Measurements from ENCODE around the gene IGF2BP2.
A peak's percentile ranks its signal among the peaks of the same experiment; 100 is the strongest.
"Not testable (repeated sequence)": the region's sequence is repeated elsewhere in the genome, so short reads cannot be mapped to it uniquely, and the experiment has no call there.

The IGF2BP2 gene

DNA sequence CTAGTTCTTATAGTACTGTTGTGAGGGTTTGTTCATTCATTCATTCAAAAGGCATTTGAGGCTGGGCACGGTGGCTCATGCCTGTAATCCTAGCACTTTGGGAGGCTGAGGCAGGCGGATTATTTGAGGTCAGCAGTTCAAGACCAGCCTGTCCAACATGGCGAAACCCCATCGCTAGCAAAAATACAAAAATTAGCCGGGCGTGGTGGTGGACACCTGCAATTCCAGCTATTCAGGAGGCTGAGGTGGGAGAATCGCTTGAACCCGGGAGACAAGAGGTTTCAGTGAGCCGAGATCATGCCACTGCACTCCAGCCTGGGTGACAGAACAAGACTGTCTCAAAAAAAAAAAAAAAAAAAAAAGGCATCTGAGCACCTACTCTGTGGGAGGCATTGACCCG lies 163.5 kb downstream of the IGF2BP2 start:
- DNase-seq (ENCODE audit: low read depth in 2 of 2), result not testable (repeated sequence)

DNA sequence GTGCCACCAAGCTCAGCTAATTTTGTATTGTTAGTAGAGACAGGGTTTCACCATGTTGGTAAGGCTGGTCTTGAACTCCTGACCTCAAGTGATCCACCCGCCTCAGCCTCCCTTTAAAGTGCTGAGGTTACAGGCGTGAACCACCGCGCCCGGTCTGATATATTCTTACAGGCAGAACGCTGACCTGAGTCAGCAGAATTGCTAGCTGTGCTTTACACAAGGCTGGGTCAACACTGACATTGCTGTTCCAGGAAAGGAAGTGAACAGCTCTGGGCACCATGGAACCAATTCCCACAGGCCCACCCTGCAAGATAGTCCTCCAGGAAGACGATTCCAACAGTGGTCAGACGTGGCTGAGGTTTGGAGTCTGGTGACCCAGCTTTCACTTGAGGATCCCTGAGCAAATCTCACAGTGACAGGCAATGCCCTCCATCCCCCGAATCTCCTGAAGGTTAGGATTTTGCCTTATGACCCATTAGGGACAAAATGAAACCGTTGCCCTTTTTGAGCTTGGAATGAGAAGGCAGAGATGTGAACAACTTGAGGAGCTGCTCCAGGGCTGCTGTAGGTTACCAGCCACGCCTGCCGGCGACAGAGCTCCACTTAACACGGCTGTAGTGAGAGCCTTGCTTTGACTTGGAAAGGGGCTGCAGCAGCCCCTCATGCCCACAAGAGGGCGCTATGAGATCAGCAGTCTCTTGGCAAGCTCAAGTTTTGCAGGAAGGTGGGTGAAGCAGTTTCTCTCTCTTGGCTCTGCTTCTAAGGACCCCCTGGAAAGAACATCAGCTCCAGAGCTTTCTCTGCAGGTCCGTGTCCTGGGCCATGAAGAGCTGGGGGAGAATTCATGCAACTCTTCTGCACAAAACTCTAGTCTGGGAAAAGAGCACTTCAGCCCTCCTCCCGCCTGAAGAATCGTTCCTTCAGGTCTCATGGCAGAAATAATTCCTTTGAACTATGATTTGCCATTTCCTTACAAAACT lies 164.6 kb downstream of the IGF2BP2 start:
- DNase-seq (ENCODE audit: low read depth in 2 of 2), result peak; percentile 49 to 63

DNA sequence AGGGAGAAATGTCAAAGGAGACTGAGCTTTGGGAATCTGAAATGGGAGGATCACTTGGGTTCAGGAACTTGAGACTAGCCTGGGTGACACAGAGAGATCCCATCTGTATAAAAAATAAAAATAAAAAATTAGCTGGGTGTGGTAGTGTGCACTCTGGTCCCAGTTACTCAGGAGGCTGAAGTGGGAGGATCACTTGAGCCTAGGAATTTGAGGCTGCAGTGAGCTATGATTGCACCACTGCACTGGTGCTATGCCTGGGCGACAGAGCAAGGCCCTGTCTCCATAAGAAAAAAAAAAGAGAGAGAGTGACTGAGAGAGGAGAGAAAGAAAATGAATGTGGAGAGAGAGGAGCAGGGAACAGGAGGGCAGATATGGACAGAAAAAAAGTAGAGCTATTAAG lies 165.9 kb downstream of the IGF2BP2 start:
- DNase-seq (ENCODE audit: low read depth in 2 of 2), result no peak

DNA sequence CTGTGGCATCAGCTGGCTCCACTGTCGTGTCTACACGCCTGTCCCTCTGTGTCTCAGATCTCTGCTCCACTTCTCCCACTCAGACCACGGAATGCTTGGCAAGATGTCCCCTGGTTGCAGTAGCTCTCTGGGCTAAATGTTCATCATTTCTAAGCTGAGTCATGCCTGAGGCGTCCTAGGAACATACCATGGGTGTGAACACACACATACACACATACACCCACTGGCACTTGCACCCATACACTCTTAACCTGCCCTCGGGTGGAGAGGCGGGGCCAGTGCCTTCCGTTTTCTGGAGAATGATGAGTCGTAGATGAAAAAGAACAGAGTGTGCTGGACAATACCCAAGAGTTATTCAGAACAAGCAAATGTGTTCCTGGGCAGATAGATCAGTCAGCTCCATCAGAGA lies 166.3 kb downstream of the IGF2BP2 start:
- DNase-seq (ENCODE audit: low read depth in 2 of 2), result no peak

DNA sequence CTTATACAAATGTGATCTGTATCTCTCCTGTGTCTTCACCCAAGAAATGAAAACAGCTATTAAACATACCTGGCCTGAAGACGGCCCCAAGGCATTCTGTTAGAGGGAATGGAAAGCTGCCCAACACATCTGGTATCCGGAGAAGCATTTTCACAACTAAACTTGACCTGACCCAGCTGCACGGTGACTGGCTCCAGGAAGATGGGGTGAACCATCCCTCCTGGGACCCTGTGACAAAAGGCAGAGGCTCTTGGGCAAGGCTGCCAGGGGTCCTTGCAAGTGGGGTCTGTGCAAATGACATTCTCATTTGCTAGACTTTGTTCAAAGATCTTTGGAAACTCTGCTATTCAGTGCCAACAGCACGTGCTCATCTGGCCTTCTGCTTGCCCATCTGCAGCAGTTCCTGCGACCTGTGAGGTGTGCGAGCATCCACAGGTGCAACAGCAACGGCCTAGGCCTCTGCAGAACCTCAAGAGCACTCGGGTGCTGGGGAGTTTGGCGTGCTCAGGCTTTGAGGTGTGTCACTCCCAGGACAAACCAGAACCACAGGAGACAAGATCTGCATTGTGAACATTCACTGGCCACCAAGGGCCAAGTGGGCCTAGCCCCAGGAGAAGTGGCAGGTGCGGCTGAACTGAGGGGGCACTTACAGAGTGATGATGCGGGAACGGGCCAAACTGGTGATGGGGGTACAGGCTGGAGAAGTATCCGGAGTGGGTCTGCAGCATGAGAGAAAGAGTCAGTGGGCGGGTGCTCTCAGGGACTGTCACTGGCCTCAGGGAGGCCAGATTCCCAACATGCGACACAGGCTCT lies 166.9 kb downstream of the IGF2BP2 start:
- no peak for DNase-seq (ENCODE audit: low read depth in 2 of 2)

DNA sequence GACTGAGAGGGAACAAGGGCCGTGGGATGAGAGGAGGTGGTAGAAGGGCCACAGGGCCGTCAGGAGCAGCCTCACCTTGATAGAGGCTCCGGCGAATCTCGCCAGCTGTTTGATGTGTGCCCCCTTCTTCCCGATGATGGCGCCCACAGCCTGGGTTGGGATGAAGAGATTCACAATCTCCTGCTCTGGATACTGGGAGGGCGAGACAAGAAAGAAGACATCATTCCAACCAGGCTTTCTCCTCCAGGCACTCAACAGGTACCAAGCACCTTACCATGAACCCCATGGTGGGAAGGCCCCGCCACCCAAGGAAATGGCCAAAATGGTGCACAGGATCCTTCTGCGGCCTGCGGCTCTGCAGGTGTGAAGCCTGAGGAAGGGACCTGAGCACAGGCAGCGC lies 167.6 kb downstream of the IGF2BP2 start:
- DNase-seq (ENCODE audit: low read depth in 2 of 2), result no peak

DNA sequence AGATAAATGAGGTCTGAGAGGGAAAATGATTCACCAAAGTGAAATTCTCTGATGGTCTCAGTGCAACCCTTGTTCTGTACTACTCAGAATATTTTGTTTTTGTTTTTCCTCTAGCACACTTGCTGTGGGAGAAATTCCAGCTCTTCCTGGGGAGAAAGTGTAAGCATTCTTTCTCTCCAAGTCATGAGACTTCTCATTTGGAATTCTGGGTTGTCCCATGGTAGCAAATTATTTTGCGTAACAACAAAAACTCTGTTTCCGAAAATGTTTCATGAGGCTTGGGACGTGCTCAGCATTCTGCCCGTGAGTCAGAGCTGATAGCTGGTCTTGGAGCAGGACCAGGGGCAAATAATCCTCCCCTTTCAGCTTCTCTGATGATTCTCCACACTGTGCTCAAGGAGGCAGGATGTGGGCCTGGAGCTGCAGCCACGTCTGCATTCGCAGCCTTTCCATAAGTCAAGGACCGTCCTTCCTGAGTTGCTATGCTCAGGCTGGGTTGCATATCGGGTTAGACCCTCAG lies 168.5 kb downstream of the IGF2BP2 start:
- DNase-seq (ENCODE audit: low read depth in 2 of 2), result no peak

DNA sequence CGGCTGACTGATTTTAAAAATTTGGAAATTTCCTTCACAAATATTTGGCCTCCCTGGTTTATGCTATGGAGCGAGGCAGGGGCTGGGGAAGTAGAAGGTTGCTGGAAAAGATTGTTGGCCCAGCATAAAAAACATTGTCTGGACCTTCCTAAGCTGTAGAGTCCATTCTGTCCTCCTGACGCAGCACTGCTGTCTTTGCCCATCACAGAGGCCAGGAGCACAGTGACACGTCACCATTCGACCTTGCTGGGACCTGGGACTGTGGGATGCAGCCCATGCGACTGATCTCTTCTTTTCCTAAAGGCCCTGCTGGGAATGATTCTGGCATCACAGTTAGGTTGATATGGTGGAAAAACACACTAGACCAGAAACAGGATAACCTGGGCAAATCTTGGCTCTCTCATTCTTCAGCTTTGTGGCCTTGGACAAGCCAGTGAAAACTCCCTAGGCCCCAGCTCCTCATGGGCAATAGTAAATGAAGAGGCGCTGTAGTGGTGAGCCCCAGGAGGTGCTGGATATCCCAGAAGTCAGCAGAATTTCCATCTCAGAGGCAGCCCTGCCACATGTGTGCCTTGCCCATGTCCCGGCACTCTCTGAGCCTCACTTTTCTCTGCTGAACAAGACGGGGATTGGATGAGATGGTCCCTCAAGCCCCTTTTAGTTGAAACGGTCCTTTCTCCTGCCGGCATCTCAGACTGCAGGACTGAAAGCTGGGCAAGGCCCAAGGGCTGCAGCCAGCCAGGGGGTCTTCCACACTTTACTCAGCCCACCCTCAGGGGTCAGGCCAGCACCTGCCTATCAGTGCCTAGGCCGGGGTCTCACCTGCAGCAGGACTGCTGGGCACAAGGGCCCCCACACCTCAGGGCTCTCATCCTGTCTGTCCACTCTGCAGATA lies 169.2 kb downstream of the IGF2BP2 start:
- no peak for DNase-seq (ENCODE audit: low read depth in 2 of 2)

DNA sequence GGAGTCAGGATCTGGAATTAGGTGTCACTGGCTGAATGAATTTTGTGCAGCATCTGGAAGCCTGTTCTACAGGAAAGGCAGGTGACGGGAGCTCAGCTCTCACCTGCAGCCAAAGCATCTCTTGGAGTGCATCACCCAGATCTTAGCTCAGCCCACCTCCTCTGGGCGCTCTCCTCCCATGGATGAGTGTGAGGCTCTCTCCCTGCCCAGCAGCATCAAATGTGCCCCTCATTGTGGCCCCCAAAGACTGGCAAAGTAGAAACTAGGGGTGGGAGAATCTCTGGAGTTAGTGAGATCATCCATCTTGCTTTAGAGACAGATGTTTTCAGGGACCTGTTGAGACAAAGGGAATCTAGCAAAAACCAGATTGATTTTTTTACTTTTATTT lies 170.1 kb downstream of the IGF2BP2 start:
- DNase-seq (ENCODE audit: low read depth in 2 of 2), result no peak

DNA sequence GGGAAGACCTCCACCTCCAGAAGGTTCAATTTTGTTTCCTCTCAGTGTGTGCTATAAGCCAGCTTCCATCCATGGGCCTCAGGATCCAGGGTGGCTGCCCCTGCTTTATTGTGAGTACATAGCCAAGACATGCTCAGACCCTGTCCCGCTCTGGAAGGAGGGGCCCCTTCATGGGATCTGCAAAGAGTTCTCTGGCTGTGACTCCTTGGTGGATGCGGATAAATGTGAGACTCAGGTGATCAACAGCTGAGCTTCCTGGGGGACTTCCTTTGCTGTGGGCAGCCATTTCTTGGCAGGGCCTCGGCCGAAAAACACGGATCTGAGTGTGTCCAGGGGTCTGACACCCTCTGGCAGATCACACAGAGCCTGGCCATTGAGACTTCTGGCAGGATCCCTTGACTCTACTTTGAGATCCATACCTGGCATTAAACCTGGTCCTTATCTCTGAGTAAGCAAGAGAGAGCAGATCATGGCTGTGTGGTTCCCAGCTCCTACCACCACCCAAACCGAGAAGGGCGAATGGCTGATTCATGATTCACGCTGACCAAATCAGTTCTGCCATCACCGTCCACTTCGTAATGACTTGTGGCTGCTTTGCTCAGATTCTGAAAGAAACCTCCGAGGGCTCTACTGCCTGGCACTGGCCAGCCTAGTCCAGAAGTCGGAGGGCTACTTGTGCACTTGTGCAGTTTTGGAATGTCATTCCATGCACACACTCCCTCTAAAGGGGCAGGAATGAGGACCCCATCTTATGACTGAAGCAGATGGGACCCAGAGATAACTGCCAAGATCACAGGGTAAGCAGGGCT lies 170.7 kb downstream of the IGF2BP2 start:
- no peak for DNase-seq (ENCODE audit: low read depth in 2 of 2)

DNA sequence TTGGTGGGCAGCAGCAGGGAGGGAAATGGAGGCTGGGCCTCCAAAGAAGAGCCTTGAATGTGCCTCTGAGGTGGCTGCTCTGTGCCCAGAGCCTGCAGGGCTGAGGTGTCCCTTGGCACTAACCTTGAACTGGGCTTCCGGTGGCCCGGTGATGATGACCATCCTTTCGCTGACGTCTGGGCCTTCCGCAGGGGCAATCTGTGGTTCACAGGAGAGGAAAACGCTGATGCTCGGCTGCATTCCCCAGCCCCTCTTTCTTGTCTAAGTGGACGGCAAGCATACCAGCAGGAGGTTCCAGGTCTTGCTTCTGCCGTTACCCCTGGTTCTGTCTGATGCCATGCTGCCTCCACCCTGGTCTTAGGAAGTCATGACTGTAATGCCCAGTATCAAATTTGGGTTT lies 172.9 kb downstream of the IGF2BP2 start:
- no peak for DNase-seq (ENCODE audit: low read depth in 2 of 2)

DNA sequence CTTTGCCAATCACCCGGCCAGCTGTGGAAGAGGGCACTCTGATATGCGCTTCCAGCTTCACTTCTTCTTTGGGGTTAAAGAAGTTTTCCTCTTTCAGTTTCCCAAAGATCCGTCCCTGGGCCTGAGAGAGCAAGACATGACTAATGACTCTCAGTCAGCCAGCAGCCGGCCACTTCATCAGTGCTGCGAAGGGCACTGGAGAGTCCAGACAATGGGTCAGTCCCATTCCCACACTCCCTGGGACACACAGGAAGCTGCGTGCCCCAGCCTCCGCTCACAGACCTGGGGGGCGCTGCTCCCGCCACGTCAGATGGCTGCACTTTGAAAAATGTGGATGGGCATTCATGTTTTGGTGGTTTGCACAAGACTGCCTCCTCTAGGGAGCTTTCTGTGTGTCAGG lies 175.4 kb downstream of the IGF2BP2 start:
- no peak for DNase-seq (ENCODE audit: low read depth in 2 of 2)

DNA sequence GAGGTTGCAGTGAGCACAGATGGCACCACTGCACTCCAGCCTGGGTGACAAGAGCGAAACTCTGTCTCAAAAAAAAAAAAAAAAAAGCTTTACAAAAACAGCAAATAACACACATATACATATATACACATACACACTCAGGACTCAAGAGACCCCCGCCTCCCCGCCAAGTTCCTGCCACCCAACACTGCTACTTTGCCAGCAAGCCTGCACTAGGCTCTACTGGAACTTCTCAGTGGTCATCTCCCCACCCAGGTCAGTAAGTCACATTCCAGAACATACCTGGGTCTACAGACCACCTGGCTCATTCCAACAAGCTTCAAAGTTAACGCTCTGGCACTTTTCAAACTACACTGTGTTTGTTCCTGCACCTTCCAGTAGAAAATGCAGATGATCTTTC lies 176.4 kb downstream of the IGF2BP2 start:
- DNase-seq (ENCODE audit: low read depth in 2 of 2), result no peak

DNA sequence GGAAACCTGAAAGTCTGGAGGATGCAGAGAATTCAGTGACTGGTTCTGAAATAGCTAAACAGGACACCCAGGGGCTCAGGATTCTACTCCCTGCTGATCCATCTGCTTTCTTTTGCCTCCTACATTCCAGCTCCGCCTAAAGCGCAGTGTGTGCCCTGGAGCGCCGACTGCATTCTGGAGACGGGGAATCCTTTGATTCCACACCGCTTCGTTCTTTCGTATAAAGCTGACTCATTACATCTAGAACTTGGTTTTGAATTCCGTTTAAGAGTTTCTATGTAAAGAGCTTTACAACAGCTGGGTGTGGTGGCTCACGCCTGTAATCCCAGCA lies 177.0 kb downstream of the IGF2BP2 start:
- DNase-seq (ENCODE audit: low read depth in 2 of 2), result no peak

DNA sequence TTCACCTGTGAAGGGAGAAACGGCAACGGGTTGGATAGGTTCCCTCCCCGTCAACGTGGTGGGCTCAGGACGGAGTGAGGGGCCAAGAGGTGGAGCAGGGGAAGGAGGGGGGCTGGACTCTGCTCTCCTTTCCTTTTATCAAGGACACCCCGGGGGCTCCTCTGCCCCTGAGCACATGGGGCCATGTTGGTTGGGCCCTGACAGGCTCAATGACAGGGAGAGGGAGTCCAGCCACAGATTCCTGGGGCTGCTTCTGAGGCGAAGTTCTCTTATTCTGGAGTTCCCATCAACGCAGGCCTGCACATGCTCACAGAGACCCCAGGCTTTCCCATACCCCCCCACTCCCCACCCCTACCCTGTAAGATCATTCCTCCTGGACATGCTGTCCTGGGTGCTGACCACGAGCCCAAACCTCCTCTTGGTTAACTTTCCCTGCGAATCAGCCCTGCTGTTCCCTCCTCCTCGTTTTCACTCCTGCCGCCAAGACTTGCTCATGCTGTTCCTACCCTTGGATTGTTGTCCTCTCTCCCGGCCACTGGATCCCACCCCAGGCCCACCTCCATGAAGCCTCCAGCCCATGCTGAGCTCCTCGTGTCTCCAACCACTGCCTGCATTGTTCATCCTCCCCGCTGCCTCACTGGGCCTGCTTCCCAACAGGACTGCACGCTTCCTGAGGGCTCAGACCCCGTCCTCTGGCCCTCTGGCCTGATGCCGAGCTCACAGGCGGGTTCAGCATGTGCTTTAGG lies 177.5 kb downstream of the IGF2BP2 start:
- no peak for DNase-seq (ENCODE audit: low read depth in 2 of 2)

DNA sequence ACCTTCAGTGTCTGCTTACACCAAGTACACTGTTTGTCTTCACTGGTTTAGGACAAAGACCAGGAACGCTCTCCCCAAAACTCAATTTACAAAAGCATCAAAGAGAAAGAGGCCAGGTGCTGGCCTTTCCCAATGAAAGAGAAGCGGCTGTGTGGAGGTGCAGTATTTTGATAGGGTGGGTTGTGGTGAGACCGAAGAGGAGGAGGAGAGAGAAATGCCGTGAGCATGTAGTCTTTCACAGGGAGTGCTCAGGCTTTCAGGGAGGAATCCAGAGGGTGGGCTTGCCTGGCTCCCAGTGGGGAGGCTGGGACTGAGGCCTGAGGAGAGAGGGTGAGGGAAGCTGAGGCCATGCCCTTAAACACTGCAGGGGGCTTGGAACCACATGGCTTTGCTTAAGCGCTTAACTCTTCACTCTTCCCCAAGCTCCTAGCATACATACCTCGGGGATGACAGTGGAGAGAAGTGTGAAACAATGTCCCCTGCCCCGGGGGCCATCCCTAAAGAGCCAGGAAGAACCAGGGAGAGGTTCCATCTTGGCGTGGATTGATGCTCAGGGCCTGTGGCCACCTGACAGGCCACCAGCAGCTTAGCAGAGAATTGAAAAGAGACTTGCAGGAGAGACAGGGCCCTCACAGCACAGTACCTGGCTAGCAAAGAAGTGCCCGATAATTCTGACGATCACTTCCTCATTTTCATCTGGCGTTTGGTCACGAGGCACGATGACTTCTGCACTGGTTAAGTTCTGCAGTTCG lies 178.3 kb downstream of the IGF2BP2 start:
- DNase-seq (ENCODE audit: low read depth in 2 of 2), result no peak

DNA sequence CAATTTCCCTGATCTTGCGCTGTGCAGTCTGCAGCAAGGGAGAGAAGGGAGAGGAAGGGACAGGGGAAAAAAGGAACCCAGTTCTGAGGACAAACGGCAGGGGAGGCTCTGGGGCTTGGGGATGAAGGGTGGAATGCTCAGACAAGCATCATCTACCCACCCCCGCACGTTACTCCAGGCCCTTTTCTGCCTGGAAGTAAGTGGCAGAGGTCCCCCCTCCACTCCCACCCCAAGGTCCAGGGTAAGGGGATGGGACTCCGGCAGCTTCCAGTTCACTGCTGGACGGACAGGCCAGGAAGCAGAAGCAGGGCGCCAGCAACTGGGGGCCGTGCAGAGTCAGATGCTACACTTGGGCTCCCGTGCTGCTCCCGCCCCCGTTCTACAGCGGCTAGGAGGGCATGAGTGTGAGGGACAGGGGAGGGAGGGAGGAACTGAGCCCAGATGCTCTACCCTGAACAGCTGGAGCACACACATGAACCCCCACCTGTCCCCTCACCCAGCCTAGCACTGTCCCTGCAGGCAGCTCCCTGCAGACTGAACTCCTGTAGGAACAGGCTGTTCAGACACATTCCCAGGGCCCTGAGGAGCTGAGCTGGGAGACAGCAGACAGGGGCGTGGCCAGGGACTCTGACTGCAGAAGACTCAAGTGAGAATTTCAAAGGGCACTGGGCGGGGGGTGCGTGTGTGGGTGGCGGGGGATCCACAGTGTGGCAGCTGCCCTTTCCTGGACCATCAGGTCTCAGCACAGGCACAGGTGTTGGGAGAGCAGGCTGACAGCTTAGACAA lies 179.1 kb downstream of the IGF2BP2 start:
- DNase-seq (ENCODE audit: low read depth in 2 of 2), result no peak

DNA sequence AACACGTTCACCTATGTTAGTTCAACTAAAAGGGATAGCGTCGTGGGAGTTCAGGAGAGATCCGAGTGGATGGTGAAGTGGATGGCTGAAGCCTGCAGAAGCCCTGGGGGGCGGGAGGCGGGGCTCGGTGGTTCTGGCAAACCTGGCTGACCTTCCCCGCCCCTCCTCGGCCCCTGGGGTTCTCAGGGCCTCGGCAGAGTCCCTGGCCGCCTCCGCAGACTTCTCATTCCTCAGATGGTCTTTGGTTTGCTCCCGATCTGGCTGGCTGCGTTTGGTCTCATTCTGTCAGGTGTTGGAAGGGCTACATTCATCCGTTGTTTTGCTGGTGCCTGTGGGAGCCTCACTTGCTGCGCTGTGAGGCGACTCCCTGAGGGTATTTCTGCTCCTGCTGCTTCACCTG lies 179.7 kb downstream of the IGF2BP2 start:
- not testable (repeated sequence) for DNase-seq (ENCODE audit: low read depth in 2 of 2)

DNA sequence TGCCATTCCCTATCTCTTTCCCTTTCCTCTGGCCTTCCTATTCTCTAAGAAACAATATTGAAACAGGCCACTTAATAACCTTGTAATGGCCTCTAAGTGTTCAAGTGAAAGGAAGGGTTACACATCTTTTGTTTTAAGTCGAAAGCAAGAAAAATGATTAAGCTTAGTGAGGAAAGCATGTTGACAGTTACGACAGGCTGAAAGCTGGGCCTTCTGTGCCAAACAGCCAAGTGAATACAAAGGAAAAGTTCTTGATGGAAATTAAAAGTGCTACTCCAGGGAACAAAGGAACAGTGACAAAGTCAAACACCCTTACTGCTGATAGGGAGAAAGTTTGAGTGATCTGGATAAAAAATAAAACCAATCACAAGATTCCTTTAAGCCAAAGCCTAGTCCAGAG lies 184.5 kb downstream of the IGF2BP2 start:
- DNase-seq (ENCODE audit: low read depth in 2 of 2), result no peak
